Heart left ventricle (tissue), 16 donors: Measurements from ENCODE around the gene AURKB. TPM values are rescaled to one million over a fixed set of nuclear protein-coding genes. Genes with fewer than 3 reads are reported as not detected.
A peak's percentile ranks its signal among the peaks of the same experiment; 100 is the strongest.

Source experiments
- ATAC-seq, 4 donors: fragments of 200-7000 bp; cut with Tn5 transposase; one replicate each; pipeline ENCODE4 v1.9.1; 2020 to 2022; ENCODE audit warnings: moderate library complexity in 4 of 4, mild to moderate bottlenecking in 3 of 4, moderate number of reproducible peaks in 1 of 4
- DNase-seq, 5 donors: peaks; one replicate each; pipeline ENCODE4 v3.0.0-alpha.2; 2020
- H3K27ac ChIP-seq, 12 donors: fragments of 200-600 bp; sonication (generic) in 4 of 12; one replicate each; pipeline versions ENCODE4 v1.5.0 to v1.8.0; 2016 to 2022; ENCODE audit warnings: mild to moderate bottlenecking in 2 of 12
- H3K27me3 ChIP-seq, 9 donors: fragments of 200-600 bp; sonication (generic) in 2 of 9; one replicate each; pipeline versions ENCODE4 v1.5.1 to v1.8.0; 2016 to 2022; ENCODE audit warnings: mild to moderate bottlenecking in 3 of 9
- H3K36me3 ChIP-seq, 9 donors: fragments of 200-600 bp; sonication (generic) in 2 of 9; one replicate each; pipeline versions ENCODE4 v1.5.0 to v1.8.0; 2018 to 2022; ENCODE audit warnings: mild to moderate bottlenecking in 2 of 9
- H3K4me1 ChIP-seq, 12 donors: fragments of 200-600 bp; sonication (generic) in 4 of 12; one replicate each; pipeline versions ENCODE4 v1.5.0 to v1.8.0; 2016 to 2022; ENCODE audit warnings: mild to moderate bottlenecking in 3 of 12
- H3K4me3 ChIP-seq, 12 donors: fragments of 200-600 bp; sonication (generic) in 4 of 12; one replicate each; pipeline versions ENCODE4 v1.5.0 to v1.8.0; 2017 to 2022; ENCODE audit warnings: mild to moderate bottlenecking in 9 of 12, moderate library complexity in 4 of 12
- H3K9me3 ChIP-seq, 12 donors: fragments of 200-600 bp; sonication (generic) in 4 of 12; one replicate each; pipeline versions ENCODE4 v1.5.0 to v1.8.0; 2016 to 2022; ENCODE audit warnings: mild to moderate bottlenecking in 1 of 12
- POLR2A ChIP-seq, 2 donors: fragments of 450-650 bp; IDR thresholded peaks; one replicate each; pipeline ENCODE4 v1.6.1; 2017; ENCODE audit warnings: antibody characterized with exemption in 2 of 2, mild to moderate bottlenecking in 2 of 2, moderate library complexity in 2 of 2
- WGBS, 4 donors: extraction: QIAGEN DNeasy Blood & Tissue Kit in 2 of 4; methylation state at CpG; one replicate each; pipeline versions ENCODE4 v1.1.5 to v1.1.7; 2013 to 2018; 5-methylcytosine and 5-hydroxymethylcytosine counted together
- intact Hi-C, 10 donors: fragments of 100-400 bp; cut with DNase I; formaldehyde crosslinking; loops; one replicate each; pipeline versions ENCODE4 v1.11.1 to v1.14.2; 2022
- polyA plus RNA-seq, 2 donors: library from polyadenylated mRNA; stranded (reverse); fragments of 200-250 nt; gene quantifications; one replicate each; pipeline ENCODE4 v1.2.3, GENCODE V29; 2013
- total RNA-seq, 9 donors: library from RNA; depleted of rRNA in 2 of 9; stranded (reverse); fragments of >200 nt in 2 of 9; fragmentation: NEBNext Ultra II Directional in 3 of 9; extraction: Animal tissue kit (Norgen Biotek cat#: 25700) in 3 of 9; gene quantifications; one replicate each; pipeline versions ENCODE4 v1.1.0 to v1.2.4, GENCODE V29; 2016 to 2023
- TF ChIP-seq, protein P1 (sequence below), 12 donors: fragments of 200-600 bp; sonication (generic) in 4 of 12; IDR thresholded peaks; one replicate each; pipeline versions ENCODE4 v1.5.0 to v1.8.0; 2018 to 2022; ENCODE audit warnings: antibody characterized with exemption in 12 of 12, mild to moderate bottlenecking in 5 of 12
- donor health status: ischemic (EF 13 %, LVEDD 7.1; RV severe dilation, severe dysfunction).
- donor health status: healthy with polysubstance abuse.
- donor health status: DM: no; HTN: yes; CAD: no.
- donor health status: DM: no; HTN: no; CAD: no.
- donor health status: ischemic (EF 25% LVEDD 6.9; RV normal size, moderate dysfunction).
- donor health status: ischemic (EF 25% LVEDD 5.7; RV mildly dilated, moderate dysfunction).
- donor health status: healthy.
- donor health status: DM: yes; HTN: yes; CAD: no.
- donor health status: ischemic (EF 35%, LVEDD 5.7; RV mildly dilated, moderate dysfunction).
- donor health status: nonischemic (EF 11% LVEDD 7.7; RV severe dilation, severe dysfunction).
- donor health status: DM: yes; HTN: yes; CAD: no.
- donor health status: PGD.
- donor health status: ischemic (EF 29% LVEDD 5.4; RV normal size, mild dysfunction).
- donor health status: nonischemic (EF 23%, LVEDD 6.1; RV moderate dilation, normal function).

Gene AURKB
- total and polyA plus RNA-seq, 11 donors: 0.23 to 10.3 (median 0.68) TPM; not detected in 5

DNA sequence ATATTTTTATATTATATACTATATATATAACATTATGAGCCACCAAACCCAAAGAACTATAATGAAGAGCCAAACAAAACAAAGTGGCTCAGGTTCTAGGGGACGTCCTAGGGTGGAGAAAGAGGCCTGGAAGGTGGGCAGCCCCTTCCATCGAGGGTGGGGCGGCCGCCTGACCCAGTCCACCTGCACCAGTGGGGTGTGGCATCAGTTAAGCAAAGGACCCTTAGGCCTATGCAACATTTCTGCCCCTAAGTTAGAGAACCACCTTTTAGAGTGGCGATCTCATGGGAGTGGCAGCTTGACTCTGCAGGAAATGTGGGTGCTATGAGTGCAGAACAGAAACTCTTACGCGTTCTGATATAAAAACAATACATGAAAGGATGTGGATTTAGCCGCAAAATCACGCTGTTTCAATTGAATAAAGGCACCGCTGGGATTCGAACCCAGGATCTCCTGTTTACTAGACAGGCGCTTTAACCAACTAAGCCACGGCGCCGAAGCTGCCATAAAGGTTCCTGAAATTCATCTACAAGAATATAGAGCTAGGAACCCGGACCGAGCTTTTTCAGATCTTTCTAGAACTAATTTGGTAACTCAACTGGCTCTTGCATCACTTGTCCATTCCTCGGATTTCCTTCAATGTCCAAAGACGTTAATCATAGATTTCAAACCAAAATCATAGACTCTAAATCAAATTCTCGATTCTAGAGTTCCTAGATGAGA, 15.6 kb upstream of the AURKB start:
- peaks cover 0 to 28% (median 14%) of the 10 kb centered on the region in 12 donors for H3K4me1 ChIP-seq
- peaks cover 0 to 39% (median 37%) of the 10 kb centered on the region in 9 donors for H3K36me3 ChIP-seq
- H3K27me3 ChIP-seq: no peaks in the 10 kb centered on the region
- ATAC-seq (no peak), DNase-seq (peak in 2 of 5 donors; percentile 47 to 50)
- no peaks in the 10 kb centered on the region for H3K9me3 ChIP-seq
- TF ChIP-seq POLR2A (IDR thresholded peaks at IDR 0.05): no peak
- TF ChIP-seq, protein P1, sequence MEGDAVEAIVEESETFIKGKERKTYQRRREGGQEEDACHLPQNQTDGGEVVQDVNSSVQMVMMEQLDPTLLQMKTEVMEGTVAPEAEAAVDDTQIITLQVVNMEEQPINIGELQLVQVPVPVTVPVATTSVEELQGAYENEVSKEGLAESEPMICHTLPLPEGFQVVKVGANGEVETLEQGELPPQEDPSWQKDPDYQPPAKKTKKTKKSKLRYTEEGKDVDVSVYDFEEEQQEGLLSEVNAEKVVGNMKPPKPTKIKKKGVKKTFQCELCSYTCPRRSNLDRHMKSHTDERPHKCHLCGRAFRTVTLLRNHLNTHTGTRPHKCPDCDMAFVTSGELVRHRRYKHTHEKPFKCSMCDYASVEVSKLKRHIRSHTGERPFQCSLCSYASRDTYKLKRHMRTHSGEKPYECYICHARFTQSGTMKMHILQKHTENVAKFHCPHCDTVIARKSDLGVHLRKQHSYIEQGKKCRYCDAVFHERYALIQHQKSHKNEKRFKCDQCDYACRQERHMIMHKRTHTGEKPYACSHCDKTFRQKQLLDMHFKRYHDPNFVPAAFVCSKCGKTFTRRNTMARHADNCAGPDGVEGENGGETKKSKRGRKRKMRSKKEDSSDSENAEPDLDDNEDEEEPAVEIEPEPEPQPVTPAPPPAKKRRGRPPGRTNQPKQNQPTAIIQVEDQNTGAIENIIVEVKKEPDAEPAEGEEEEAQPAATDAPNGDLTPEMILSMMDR (IDR thresholded peaks at IDR 0.05): no peak
- peak overlapping the region in 11 of 12 donors; percentile 24 to 79 (median 68) for H3K27ac ChIP-seq
- 49 to 59% (median 53%) methylated on average over 20 of the region's 20 CpGs for WGBS, 4 donors
- intact Hi-C loops: loop anchor here in 2 of 10 donors (10.0 kb wide), 2 partner anchors 101 to 149 kb away; partner anchors contain the start of genes HES7 (in 1 of the 2) and KRABD2 (in 1 of the 2)
- peak overlapping the region in 9 of 12 donors; percentile 18 to 55 (median 44) for H3K4me3 ChIP-seq

DNA sequence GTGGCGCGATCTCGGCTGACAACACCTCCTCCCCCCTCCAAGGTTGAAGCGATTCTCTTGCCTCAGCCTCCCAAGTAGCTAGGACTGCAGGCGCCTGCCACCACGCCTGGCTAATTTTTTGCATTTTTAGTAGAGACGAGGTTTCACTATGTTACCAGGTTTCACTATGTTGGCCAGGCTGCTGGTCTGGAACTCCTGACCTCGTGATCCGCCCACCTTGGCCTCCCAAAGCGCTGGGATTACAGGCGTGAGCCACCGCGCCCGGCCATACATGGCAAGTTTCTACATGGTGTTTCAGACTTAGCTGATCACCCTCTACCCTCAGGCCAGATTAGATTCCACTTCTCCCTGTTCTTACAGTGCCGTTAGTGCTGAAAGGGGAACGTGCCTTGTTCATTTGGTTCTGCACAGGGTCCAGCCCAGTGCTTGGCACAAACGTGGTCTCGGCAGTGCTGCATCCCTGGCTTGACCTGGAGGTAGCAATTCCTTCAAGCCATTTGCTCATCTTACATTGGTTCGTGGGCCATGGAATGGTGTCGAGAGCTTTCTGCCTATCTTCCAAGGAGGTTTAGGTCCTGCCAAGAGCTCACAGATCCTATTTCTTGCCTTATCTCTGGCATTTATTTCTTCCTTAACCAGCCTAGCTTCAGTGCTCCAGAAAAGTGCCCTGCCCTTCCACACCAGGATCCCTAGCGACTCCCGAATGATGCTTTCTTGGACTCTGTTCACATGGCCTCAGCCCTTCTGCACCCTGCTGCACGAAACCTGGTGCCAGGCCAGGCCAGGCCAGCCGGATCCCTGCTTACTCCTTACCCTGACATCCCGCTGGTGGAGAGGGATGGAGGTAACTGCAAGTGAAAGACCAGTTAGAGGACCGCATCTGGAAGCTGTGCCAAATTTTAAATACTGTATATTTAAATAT, 14.8 kb upstream of the AURKB start:
- Histone ChIP-seq H3K4me3 (no peak overlapping the region), H3K27me3 (no peaks in the 10 kb centered on the region), H3K27ac (peak overlapping the region in 2 of 12 donors; percentile 72 to 99), H3K9me3 (no peaks in the 10 kb centered on the region), H3K4me1 (peaks cover 0 to 31% (median 14%) of the 10 kb centered on the region in 12 donors), H3K36me3 (peaks cover 0 to 31% (median 29%) of the 10 kb centered on the region in 9 donors)
- no peak for TF ChIP-seq POLR2A (IDR thresholded peaks at IDR 0.05)
- TF ChIP-seq, protein P1 (IDR thresholded peaks at IDR 0.05): no peak
- WGBS, 4 donors: 91 to 95% (median 93%) methylated on average over 26 of the region's 26 CpGs
- intact Hi-C loops: loop anchor here in 3 of 10 donors (5.0 to 10.0 kb wide), 3 partner anchors 100 to 150 kb away; partner anchors contain the start of genes HES7 (in 2 of the 3) and KRABD2 (in 1 of the 3)
- ATAC-seq (no peak), DNase-seq (no peak)

DNA sequence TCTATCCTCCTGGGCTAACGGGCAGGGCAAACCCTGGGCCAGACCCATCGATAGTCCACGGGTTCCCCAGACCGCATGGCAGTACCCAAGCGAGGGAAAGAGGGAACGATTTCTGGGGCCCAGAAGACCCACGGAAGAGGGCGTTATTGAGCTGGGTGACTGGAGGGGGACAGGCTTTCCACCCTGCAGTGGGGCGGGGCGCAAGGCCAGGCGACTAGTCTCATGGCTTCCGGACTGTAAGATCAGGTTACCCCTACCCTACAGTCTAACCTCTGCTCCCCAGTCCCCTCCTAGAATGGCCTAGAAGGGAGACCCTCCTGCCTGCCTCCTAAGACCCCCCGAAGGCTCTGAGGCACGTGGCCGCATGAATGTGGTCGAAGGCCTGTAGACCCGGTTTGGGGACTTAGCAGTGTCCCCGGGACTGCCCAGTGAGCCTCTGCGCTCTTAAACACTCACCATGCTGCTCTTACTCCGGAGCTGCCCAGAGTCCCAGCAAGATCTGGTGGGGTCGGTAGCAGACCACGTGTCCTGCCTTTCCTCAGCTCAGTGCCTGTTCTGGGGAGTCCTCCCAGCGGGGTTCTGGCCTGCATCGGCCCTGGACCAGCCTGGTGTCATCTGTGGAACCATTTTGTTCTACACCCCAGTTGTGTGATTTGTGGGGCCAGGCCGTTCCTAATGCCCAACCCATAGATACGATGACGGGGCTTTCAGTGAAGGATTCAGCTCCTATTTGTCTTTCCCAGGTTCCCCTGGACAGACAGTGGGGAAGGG, 13.2 kb upstream of the AURKB start:
- DNase-seq: peak; percentile 68 to 79 (median 74)
- peak in 3 of 4 donors; percentile 3 to 16 (median 9) for ATAC-seq
- H3K4me1 ChIP-seq: peaks cover 0 to 31% (median 14%) of the 10 kb centered on the region in 12 donors
- peaks cover 0 to 15% (median 13%) of the 10 kb centered on the region in 9 donors for H3K36me3 ChIP-seq
- intact Hi-C loops: loop anchor here in 7 of 10 donors (1.0 to 10.0 kb wide), 10 partner anchors 23 to 151 kb away; partner anchors contain the start of genes HES7 (in 2 of the 7), ALOXE3 (in 1 of the 7), CTC1 (in 1 of the 7) and KRABD2 (in 1 of the 7)
- 8 to 21% (median 9%) methylated on average over 13 to 27 of the region's 27 CpGs for WGBS, 4 donors
- H3K9me3 ChIP-seq: no peaks in the 10 kb centered on the region
- TF ChIP-seq POLR2A (IDR thresholded peaks at IDR 0.05): no peak
- TF ChIP-seq, protein P1 (IDR thresholded peaks at IDR 0.05): peak in 7 of 12 donors; percentile 8 to 48 (median 36)
- no peaks in the 10 kb centered on the region for H3K27me3 ChIP-seq
- H3K27ac ChIP-seq: peak overlapping the region; percentile 93 to 99 (median 98)
- peak overlapping the region; percentile 49 to 82 (median 69) for H3K4me3 ChIP-seq
